IPS-18c (cell line): ENCODE data around the gene PGGT1B.
"Not testable (repeated sequence)": the region's sequence is repeated elsewhere in the genome, so short reads cannot be mapped to it uniquely, and the experiment has no call there.

Experiments used
- H3K4me3 ChIP-seq: 2 replicates; pipeline ENCODE4 v1.7.0; 2013; ENCODE audit warnings: low read depth, mild to moderate bottlenecking, low read length, moderate library complexity; ENCODE audit not compliant: insufficient read depth
- H3K9me3 ChIP-seq: one replicate; pipeline ENCODE4 v1.6.1; 2013; ENCODE audit warnings: mild to moderate bottlenecking, low read length, moderate library complexity; ENCODE audit not compliant: control insufficient read depth, insufficient read depth

PGGT1B gene

GRCh38 chr5:115267617-115268016, 4.9 kb upstream of the PGGT1B start:
- Histone ChIP-seq H3K4me3 (no peak overlapping the region), H3K9me3 (no peaks in the 10 kb centered on the region)

- no peaks in the 10 kb centered on the region for H3K9me3 ChIP-seq
- no peak overlapping the region for H3K4me3 ChIP-seq
Measured at GRCh38 chr5:115265220-115265619, 2.5 kb upstream of the PGGT1B start.

DNA sequence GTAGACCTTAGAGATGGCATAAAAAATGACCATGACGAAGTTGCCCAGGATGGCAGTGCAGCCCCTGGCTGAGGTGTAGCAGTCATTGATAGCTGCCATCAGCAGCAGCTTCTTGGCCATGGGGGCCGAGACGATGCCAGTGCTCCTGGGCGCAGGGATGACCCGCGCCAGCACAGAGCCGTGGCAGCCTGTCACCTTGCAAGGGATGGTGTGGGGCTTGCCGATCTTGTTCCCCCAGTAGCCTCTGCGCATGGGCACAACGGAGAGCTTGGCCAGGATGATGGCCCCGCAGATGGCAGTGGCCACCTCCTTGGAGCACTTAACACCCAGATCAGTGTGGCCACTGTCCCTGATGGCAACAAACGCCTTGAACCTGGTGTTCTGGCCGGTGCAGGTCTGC, 2.1 kb upstream of the PGGT1B start:
- no peaks in the 10 kb centered on the region for H3K9me3 ChIP-seq
- H3K4me3 ChIP-seq, result no peak overlapping the region

DNA sequence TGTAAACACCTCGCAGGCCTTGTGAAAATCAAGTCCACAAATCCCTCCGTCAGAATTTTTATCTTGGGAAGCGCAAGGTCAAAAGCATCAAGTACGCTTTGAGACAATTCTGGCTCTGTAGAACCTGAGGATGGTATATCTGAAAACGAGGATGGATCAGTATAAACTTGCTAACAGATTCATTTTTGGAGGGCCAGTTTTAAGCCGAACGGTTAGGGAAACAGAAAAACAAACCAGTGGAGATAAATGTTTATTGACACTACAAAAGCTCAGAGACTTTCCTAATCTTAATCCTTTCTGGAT, 352 bp upstream of the PGGT1B start:
- Histone ChIP-seq H3K9me3 (no peaks in the 10 kb centered on the region), H3K4me3 (peak overlapping the region; percentile 68)

- H3K4me3 ChIP-seq, result peak overlapping the region; percentile 68
Measured at GRCh38 chr5:115262011-115262320, 711 bp downstream of the PGGT1B start.

DNA sequence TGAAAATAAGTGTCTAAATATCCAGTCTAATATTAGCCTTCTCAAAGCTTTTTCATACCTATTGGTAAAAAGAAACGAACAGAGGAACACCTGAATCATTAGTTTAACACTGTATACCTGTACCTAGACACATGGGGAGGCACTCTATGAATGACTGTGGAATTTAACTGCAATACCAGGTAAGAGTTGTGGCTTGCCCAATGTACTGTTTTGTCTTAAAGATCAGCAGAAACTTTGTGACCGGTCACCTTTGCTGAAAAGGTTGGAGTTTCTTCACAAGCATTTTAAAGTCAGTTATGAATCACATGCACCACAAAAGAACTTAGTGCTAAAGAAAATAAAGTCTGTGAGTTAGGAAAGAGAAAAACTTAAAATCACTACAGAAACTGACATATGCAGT, 2.4 kb downstream of the PGGT1B start:
- no peak overlapping the region for H3K4me3 ChIP-seq
- H3K9me3 ChIP-seq, result no peaks in the 10 kb centered on the region

More at GRCh38 chr5:115262011-115262320, 711 bp downstream of the PGGT1B start:
- H3K9me3 ChIP-seq, result no peaks in the 10 kb centered on the region

DNA sequence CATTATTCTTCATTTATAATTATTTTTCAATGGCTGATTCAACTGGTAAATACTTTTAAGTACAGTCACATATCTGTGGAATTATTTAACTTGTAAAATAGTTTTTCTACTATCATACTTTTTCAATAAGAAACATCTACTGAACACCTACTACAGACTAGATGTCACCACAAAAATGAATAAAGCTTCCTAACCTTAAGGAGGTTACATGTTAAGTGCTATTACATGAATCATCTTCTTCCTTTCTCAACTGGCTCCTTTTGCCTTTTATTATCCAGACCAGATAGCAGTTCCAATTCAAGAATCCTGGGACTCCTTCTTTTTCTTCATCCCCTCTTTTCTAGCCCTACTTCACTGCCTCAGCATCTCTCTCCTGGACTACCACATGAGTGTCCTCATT, 4.7 kb downstream of the PGGT1B start:
- Histone ChIP-seq H3K9me3 (no peaks in the 10 kb centered on the region), H3K4me3 (no peak overlapping the region)

GRCh38 chr5:115249379-115249778, 13.3 kb downstream of the PGGT1B start:
- H3K9me3 ChIP-seq, H3K4me3 ChIP-seq: not testable (repeated sequence)

- no peak overlapping the region for H3K4me3 ChIP-seq
- no peaks in the 10 kb centered on the region for H3K9me3 ChIP-seq
Measured at GRCh38 chr5:115246361-115246991, 16.2 kb downstream of the PGGT1B start.

DNA sequence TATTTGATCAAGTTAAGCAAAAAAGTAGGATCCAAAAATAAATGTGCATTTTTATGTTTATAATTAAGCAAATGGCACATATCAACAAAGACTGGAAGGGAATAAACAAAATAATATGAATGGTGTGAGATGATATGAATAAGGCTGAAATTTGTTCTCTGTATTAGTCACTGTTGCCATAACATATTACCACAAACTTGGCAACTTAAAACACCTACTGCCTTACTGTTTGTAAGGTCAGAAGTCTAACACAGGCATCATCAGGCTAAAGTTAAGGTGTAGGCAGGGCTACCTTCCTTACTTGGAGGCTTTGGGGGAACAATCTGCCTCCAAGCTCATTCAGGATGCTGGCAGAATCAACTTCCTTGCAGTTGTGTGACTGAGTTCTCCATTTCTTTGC, 19.3 kb downstream of the PGGT1B start:
- Histone ChIP-seq H3K9me3 (no peaks in the 10 kb centered on the region), H3K4me3 (no peak overlapping the region)

DNA sequence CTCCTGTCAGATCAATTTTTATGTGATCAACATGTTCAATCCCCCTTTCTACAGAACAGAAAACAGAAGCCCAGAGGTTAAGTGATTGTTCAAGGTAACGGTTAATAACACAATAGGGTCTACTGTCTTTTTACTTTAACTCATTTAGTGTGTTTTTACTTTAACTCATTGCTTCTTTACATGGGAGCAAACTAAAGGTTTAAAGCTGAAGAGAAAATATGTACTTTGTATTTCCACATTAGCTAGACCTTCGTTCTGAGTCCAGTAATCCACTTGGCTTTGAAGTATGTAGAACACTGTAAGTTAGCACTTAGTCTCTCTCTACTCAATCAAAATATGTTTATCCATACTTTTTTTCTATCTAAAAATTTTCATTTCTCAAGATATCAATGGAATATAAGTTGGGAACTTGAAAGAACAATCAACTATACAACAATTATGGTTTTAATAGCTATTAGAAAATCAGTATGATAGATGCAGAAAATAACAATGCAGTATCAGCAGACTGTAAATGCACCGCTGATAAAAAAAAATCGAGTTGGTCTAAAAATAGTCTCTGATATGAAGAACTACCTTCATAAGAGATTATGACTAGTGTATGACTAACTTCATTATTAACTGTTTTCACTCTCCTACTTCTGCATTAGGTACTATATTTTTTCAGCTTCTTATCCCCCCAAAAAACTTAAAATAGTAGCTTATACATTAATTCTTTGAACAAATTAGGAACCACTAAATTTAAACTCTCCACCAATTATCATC, 20.6 kb downstream of the PGGT1B start:
- Histone ChIP-seq H3K9me3 (no peaks in the 10 kb centered on the region), H3K4me3 (no peak overlapping the region)

DNA sequence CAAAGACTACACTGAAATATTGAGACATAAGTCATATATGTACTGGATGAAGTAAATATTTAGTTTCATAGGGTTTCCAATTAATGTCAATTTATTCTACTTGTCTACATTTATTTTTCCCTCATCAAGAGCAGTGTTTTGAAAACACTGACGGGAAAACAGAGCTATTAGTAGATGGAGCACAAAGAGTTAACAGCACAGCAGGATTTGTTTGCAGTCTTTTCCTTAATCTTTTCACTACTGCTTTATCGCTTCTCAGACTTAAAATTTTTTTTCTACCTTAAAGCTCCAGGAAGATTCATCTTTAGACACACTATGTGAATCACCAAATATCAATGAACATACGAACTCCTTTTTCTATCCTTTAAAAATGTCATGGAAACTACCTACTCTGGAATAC, 25.6 kb downstream of the PGGT1B start:
- H3K9me3 ChIP-seq, result no peaks in the 10 kb centered on the region
- H3K4me3 ChIP-seq, result no peak overlapping the region

GRCh38 chr5:115236599-115236998, 26.1 kb downstream of the PGGT1B start:
- H3K9me3 ChIP-seq, result no peaks in the 10 kb centered on the region

DNA sequence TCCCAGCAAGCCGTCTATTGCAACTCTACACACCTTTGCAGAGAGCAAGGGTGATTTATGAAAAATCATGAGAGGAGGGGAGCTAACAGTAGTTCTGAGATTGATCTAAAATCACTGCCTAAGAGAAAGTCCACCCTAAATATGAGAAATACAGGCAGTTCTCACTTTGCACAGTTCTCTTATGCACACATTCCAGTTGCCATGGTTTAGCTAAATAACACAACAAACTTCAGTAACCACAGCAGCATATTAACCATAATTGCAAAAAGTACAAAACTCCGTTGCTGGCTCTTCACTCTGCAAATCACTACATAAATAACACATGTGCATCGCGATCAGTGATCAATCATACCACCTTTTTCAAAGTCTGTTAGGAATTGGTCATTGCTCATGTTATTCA, 31.1 kb downstream of the PGGT1B start:
- Histone ChIP-seq H3K4me3 (no peak overlapping the region), H3K9me3 (no peaks in the 10 kb centered on the region)

More at GRCh38 chr5:115236599-115236998, 26.1 kb downstream of the PGGT1B start:
- H3K4me3 ChIP-seq, result no peak overlapping the region

DNA sequence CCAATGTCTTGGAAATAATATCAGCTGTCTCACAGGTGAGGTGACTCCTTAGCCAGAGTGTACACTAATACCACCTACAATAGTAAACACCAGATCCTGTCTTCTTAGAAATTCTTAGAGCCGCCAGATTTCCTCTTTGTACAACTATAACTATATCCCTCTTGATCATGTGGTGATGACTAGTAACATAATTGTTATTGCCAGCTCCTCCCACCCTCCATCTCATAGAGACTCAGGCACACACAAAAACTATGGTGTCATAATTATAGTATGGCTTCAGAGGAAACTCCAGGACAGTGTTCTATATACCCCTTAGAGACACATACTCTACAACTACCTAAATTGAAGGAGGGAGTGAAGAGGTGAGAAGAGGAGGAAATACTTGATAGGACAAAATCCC, 33.1 kb downstream of the PGGT1B start:
- no peaks in the 10 kb centered on the region for H3K9me3 ChIP-seq
- no peak overlapping the region for H3K4me3 ChIP-seq

GRCh38 chr5:115227281-115227680, 35.4 kb downstream of the PGGT1B start:
- H3K4me3 ChIP-seq, result no peak overlapping the region
- H3K9me3 ChIP-seq, result no peaks in the 10 kb centered on the region

DNA sequence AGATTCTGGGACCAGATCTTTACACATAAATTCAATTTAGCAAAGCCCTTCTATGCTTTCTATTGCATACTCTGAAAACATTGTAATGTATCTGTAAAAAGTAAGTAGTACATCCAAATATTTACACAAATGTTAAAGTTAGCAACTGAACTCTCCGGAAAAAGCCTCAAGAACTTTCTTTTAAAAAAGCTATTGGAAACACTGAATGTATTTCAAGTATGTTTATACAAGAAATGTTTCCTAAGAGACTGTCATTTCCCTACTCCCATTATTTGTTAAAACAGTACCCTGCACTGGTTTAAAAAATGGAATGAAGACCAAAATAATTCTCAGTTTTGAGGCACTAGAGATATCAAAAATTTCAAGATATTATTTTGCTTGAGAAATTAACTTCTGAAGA, 48.1 kb downstream of the PGGT1B start:
- H3K9me3 ChIP-seq, result no peaks in the 10 kb centered on the region
- no peak overlapping the region for H3K4me3 ChIP-seq

DNA sequence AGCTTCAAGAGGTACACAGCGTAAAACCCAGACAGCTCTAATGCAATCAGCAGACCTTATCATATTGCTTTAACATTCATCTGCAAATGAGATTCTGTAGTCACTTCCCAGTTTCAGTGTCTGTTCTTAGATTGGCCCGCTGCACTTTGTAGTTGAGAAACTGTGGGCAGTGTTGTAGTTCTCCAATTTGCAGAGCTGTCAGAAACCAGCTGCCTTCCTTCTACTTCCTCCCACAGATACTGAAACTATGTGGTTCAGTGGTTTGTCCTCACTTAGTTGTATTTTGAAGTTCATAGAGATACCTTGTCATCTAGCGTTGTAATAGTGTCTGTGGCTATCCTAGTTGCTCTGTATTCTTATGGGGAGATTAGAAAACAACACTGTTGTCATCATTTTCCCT, 53.4 kb downstream of the PGGT1B start:
- Histone ChIP-seq H3K4me3 (no peak overlapping the region), H3K9me3 (no peaks in the 10 kb centered on the region)

- Histone ChIP-seq H3K4me3 (no peak overlapping the region), H3K9me3 (no peaks in the 10 kb centered on the region)
Measured at GRCh38 chr5:115202952-115203351, 59.7 kb downstream of the PGGT1B start.
